ENCODE measurements around the gene KIAA1217.

GRCh38 chr10:24425151-24425550 lies 216.2 kb downstream of the KIAA1217 start:
- TF ChIP-seq CTCF (IDR thresholded peaks at IDR 0.05; ENCODE audit: low read depth, low read length) (no peak), EZH2phosphoT487 (IDR thresholded peaks at IDR 0.05; ENCODE audit: low read depth) (no peak)
